Common myeloid progenitor, CD34-positive (primary cell): Measurements from ENCODE around the gene CD300LF.
A peak's percentile ranks its signal among the peaks of the same experiment; 100 is the strongest.

ENCODE experiments used
- CTCF ChIA-PET: fragments of 350-600 bp; sonication (Branson Sonifier 250); formaldehyde crosslinking; loops from one replicate; lab custom pipeline; 2021; ENCODE audit warnings: antibody characterized with exemption; lab: Charles Lee
- POLR2A ChIA-PET: fragments of 350-600 bp; sonication (Branson Sonifier 250); formaldehyde crosslinking; loops from one replicate; lab custom pipeline; 2021; ENCODE audit warnings: antibody characterized with exemption; lab: Charles Lee
- DNase-seq, 3 donors: peaks; one replicate each; pipeline versions ENCODE4 v3.0.0 to v3.0.0-alpha.2; 2013
- H3K27ac ChIP-seq, 2 experiments: 1 replicate in 1 of 2; 2 replicates in 1 of 2; pipeline ENCODE4 v1.7.0; 2013; ENCODE audit warnings: inconsistent platforms in 2 of 2, low read length in 2 of 2, mild to moderate bottlenecking in 2 of 2, low read depth in 1 of 2, moderate library complexity in 1 of 2; ENCODE audit not compliant: severe bottlenecking in 2 of 2, insufficient read depth in 1 of 2, poor library complexity in 1 of 2
- H3K27me3 ChIP-seq, 5 experiments: replicated peaks in 2 of 5; 1 replicate in 3 of 5; 2 replicates in 2 of 5; pipeline versions ENCODE4 v1.6.1 to v1.7.0; 2013; ENCODE audit warnings: low read length in 4 of 5, mild to moderate bottlenecking in 2 of 5, moderate library complexity in 2 of 5, inconsistent platforms in 1 of 5; ENCODE audit not compliant: insufficient read depth in 5 of 5, control insufficient read depth in 4 of 5
- H3K36me3 ChIP-seq, 4 experiments: 1 replicate in 2 of 4; 2 replicates in 2 of 4; pipeline versions ENCODE4 v1.6.1 to v1.7.0; 2013; ENCODE audit warnings: low read length in 3 of 4, control low read depth in 1 of 4, mild to moderate bottlenecking in 1 of 4; ENCODE audit not compliant: control insufficient read depth in 4 of 4, insufficient read depth in 4 of 4
- H3K4me1 ChIP-seq, 4 experiments: 1 replicate in 3 of 4; 2 replicates in 1 of 4; pipeline versions ENCODE4 v1.6.1 to v1.7.1; 2013; ENCODE audit warnings: low read length in 3 of 4, mild to moderate bottlenecking in 3 of 4, control low read depth in 1 of 4, inconsistent platforms in 1 of 4, moderate library complexity in 1 of 4; ENCODE audit not compliant: control insufficient read depth in 4 of 4, insufficient read depth in 4 of 4; ENCODE audit errors: control extremely low read depth in 1 of 4
- H3K4me3 ChIP-seq, 7 experiments: 1 replicate in 4 of 7; 2 replicates in 3 of 7; pipeline versions ENCODE4 v1.5.1 to v1.7.0; 2013; ENCODE audit warnings: mild to moderate bottlenecking in 7 of 7, low read length in 6 of 7, moderate library complexity in 6 of 7, inconsistent platforms in 2 of 7, low read depth in 2 of 7, control low read depth in 1 of 7; ENCODE audit not compliant: insufficient read depth in 4 of 7, control insufficient read depth in 1 of 7; ENCODE audit errors: extremely low read depth in 1 of 7
- H3K9me3 ChIP-seq, 5 experiments: 1 replicate in 4 of 5; 2 replicates in 1 of 5; pipeline versions ENCODE4 v1.6.1 to v1.7.1; 2013; ENCODE audit warnings: low read length in 4 of 5, mild to moderate bottlenecking in 2 of 5, inconsistent platforms in 1 of 5, low read depth in 1 of 5, moderate library complexity in 1 of 5; ENCODE audit not compliant: control insufficient read depth in 4 of 5, insufficient read depth in 2 of 5; ENCODE audit errors: control extremely low read depth in 1 of 5
- WGBS: methylation state at CpG from one replicate; pipeline ENCODE4 v1.1.5; 2013; ENCODE audit not compliant: insufficient coverage; 5-methylcytosine and 5-hydroxymethylcytosine counted together

The CD300LF gene

DNA sequence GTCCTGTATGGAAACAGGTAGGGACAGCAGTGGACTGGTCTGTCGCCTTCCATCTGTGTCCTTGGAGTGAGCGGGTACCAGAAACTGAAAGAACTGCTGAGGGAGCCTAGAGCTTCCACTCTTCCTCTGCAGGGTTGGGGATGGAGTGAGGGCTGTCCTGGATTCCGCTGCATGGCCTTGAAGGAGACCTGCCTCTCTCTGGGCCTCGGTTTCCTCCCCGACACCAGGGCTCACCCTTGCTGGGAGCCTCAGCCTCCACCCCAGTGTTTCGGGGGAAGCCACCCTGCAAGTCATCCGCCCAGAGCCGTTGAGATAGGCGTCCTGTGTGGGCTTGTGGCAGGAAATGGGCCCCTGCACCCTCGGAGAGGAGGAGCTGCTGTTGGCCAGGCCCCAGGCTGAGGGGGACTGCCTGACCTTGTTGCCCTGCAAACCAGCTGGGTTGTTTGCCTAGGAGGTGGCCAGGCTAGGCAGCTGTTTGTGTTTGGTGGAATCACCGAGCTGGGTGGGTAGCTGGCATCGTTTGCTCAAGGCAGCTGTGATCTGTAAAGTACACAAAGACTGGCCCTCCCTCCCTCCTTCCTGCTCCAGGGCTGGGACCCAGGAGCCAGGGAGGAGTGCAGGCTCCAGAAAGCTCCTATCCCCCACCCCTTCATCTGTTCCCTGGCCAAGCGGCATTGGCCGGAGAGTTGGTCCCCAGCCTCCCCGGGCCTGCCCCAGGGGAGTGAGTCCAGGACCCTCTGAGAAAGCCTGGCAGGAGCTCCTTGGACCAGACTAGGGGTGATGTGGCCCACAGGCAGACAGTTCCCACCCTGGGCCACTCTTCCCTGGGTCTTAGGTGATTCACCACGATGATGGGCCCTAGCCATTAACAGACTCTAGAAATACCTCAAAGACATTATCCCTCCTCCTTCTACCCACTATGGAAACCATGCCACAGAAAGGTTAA is 25.6 kb upstream of the CD300LF start:
- no peaks in the 10 kb centered on the region for H3K27me3 ChIP-seq
- DNase-seq = peak; percentile 78 to 97 (median 93)
- peak overlapping the region; percentile 81 to 89 for H3K27ac ChIP-seq
- H3K4me3 ChIP-seq = peak overlapping the region; percentile 61 to 88 (median 70)
- H3K36me3 ChIP-seq = peaks cover 0 to 14% (median 5%) of the 10 kb centered on the region in 4 experiments
- 1% methylated on average over 14 of the region's 16 CpGs for WGBS
- CTCF ChIA-PET = interaction anchor here (0.7 to 5.1 kb wide), 30 partner anchors 8 to 135 kb away, joined by 3 to 151 read pairs (median 11); partner anchors contain the start of genes CD300LF, NAT9 and NHERF1
- POLR2A ChIA-PET = interaction anchor here (0.6 to 3.3 kb wide), 11 partner anchors 8 to 128 kb away, joined by 3 to 36 read pairs (median 12); partner anchors contain the start of genes NAT9 and NHERF1
- no peaks in the 10 kb centered on the region for H3K9me3 ChIP-seq
- H3K4me1 ChIP-seq = peaks cover 12 to 76% (median 70%) of the 10 kb centered on the region in 4 experiments

- H3K27ac ChIP-seq = peak overlapping the region; percentile 81 to 89
- peak overlapping the region; percentile 61 to 88 (median 70) for H3K4me3 ChIP-seq
- H3K9me3 ChIP-seq = no peaks in the 10 kb centered on the region
- H3K36me3 ChIP-seq = peaks cover 0 to 8% (median 0%) of the 10 kb centered on the region in 4 experiments
- peaks cover 6 to 69% (median 62%) of the 10 kb centered on the region in 4 experiments for H3K4me1 ChIP-seq
- ChIA-PET POLR2A (interaction anchor here (0.6 to 3.3 kb wide), 16 partner anchors 8 to 436 kb away, joined by 3 to 36 read pairs (median 5); partner anchors contain the start of genes NAT9 and NHERF1), CTCF (interaction anchor here (0.8 to 5.1 kb wide), 32 partner anchors 9 to 126 kb away, joined by 3 to 151 read pairs (median 10); partner anchors contain the start of genes CD300LF and NAT9)
- no peaks in the 10 kb centered on the region for H3K27me3 ChIP-seq
- DNase-seq = peak; percentile 85 to 86 (median 85)
- 0% methylated on average over 33 of the region's 38 CpGs for WGBS
Observed at GRCh38 chr17:74737299-74738050, 24.8 kb upstream of the CD300LF start.

GRCh38 chr17:74736513-74737298 is 24.0 kb upstream of the CD300LF start, which contains the start of gene RAB37:
TSS of gene RAB37 (plus strand) at chr17:74737256. CDS start at chr17:74737273, 17 bp downstream.
- POLR2A ChIA-PET = interaction anchor here (0.6 to 3.3 kb wide), 17 partner anchors 10 to 435 kb away, joined by 3 to 36 read pairs (median 5); partner anchors contain the start of genes CD300LF, NAT9 and NHERF1
- Histone ChIP-seq H3K36me3 (peaks cover 0 to 8% (median 0%) of the 10 kb centered on the region in 4 experiments), H3K4me1 (peaks cover 6 to 61% (median 55%) of the 10 kb centered on the region in 4 experiments), H3K27me3 (no peaks in the 10 kb centered on the region), H3K27ac (peak within 1 kb of the TSS; percentile 81 to 89), H3K9me3 (no peaks in the 10 kb centered on the region), H3K4me3 (peak within 1 kb of the TSS; percentile 61 to 88 (median 70))
- WGBS = 0% methylated on average over 60 of the region's 67 CpGs
- CTCF ChIA-PET = interaction anchor here (0.6 to 5.1 kb wide), 44 partner anchors 8 to 358 kb away, joined by 3 to 151 read pairs (median 5); partner anchors contain the start of genes CD300H, CD300LF and NAT9
- peak; percentile 89 to 97 (median 95) for DNase-seq

DNA sequence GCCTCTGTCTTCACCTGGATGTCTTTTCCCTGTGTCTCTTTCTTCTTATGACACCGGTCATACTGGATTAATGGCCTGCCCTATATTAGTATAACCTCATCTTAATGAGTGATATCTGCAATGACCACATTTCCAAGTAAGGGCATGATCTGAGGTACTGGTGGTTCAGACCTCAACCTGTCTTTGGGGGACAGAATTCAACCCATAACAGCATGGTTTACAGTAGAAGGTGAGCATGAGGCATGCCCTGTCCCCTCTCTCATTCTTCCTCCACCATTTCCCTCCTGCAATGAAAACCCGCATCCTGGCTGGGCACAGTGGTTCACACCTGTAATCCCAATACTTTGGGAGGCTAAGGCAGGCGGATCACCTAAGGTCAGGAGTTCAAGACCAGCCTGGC is 21.5 kb upstream of the CD300LF start:
- H3K36me3 ChIP-seq = no peaks in the 10 kb centered on the region
- CTCF ChIA-PET = interaction anchor here (1.1 to 5.1 kb wide), 2 partner anchors 53 to 77 kb away, joined by 3 to 151 read pairs; no protein-coding TSS in a partner anchor
- H3K27me3 ChIP-seq = no peaks in the 10 kb centered on the region
- WGBS = 100% methylated on average over 3 of the region's 3 CpGs
- H3K9me3 ChIP-seq = no peaks in the 10 kb centered on the region
- POLR2A ChIA-PET = no interaction called here
- no peak overlapping the region for H3K4me3 ChIP-seq
- peaks cover 6 to 58% (median 50%) of the 10 kb centered on the region in 4 experiments for H3K4me1 ChIP-seq
- H3K27ac ChIP-seq = no peak overlapping the region
- DNase-seq = no peak

- Histone ChIP-seq H3K36me3 (no peaks in the 10 kb centered on the region), H3K4me3 (no peak overlapping the region), H3K9me3 (no peaks in the 10 kb centered on the region), H3K4me1 (peaks cover 0 to 51% (median 43%) of the 10 kb centered on the region in 4 experiments), H3K27me3 (no peaks in the 10 kb centered on the region), H3K27ac (no peak overlapping the region)
- 89% methylated on average over 7 of the region's 9 CpGs for WGBS
- no peak for DNase-seq
- ChIA-PET CTCF (no interaction called here), POLR2A (no interaction called here)
Observed at GRCh38 chr17:74733365-74734122, 20.8 kb upstream of the CD300LF start.
